Kidney (tissue), 14 donors: Measurements from ENCODE around the gene DAZL. TPM values are rescaled to one million over a fixed set of nuclear protein-coding genes. Genes with fewer than 3 reads are reported as not detected.

Experiments
- DNase-seq, 5 donors: peaks; one replicate each; pipeline ENCODE4 v3.0.0-alpha.2; 2013 to 2020
- FAIRE-seq: peaks from 2 replicates; lab custom pipeline; 2012; peaks lifted over from hg19 to GRCh38; lab: Jason Lieb, UNC
- H3K27ac ChIP-seq, 2 donors: one replicate each; pipeline ENCODE4 v1.7.0; 2013; ENCODE audit warnings: low read depth in 2 of 2, low read length in 2 of 2, inconsistent platforms in 1 of 2
- H3K27me3 ChIP-seq: one replicate; pipeline ENCODE4 v1.7.1; 2013; ENCODE audit warnings: low read length, inconsistent platforms; ENCODE audit not compliant: control insufficient read depth, insufficient read depth
- H3K36me3 ChIP-seq, 3 donors: one replicate each; pipeline versions ENCODE4 v1.7.0 to v1.7.1; 2013; ENCODE audit warnings: low read length in 3 of 3, control low read depth in 1 of 3, inconsistent platforms in 1 of 3; ENCODE audit not compliant: insufficient read depth in 3 of 3, control insufficient read depth in 2 of 3
- H3K4me1 ChIP-seq, 3 donors: one replicate each; pipeline versions ENCODE4 v1.7.0 to v1.7.1; 2013; ENCODE audit warnings: low read length in 3 of 3, inconsistent platforms in 1 of 3, low read depth in 1 of 3; ENCODE audit not compliant: control insufficient read depth in 2 of 3, insufficient read depth in 2 of 3
- H3K4me3 ChIP-seq, 3 donors: one replicate each; pipeline versions ENCODE4 v1.7.0 to v1.8.1; 2013; ENCODE audit warnings: low read length in 3 of 3, control low read depth in 1 of 3, inconsistent platforms in 1 of 3
- H3K9ac ChIP-seq, 3 donors: one replicate each; pipeline versions ENCODE4 v1.7.0 to v1.7.1; 2013; ENCODE audit warnings: low read length in 3 of 3, control low read depth in 1 of 3, inconsistent platforms in 1 of 3
- H3K9me3 ChIP-seq, 3 donors: one replicate each; pipeline versions ENCODE4 v1.7.0 to v1.7.1; 2013; ENCODE audit warnings: low read length in 3 of 3, control low read depth in 1 of 3, inconsistent platforms in 1 of 3; ENCODE audit not compliant: control insufficient read depth in 2 of 3, insufficient read depth in 1 of 3
- intact Hi-C: fragments of 100-400 bp; cut with DNase I; formaldehyde crosslinking; loops from one replicate; pipeline ENCODE4 v1.11.1; 2022
- polyA plus RNA-seq: library from polyadenylated mRNA; stranded (reverse); fragments of 350-450 nt; fragmentation: Illumina TruSeq; extraction: RNeasy Lipid Tissue Mini Kit (QIAGEN cat#74804); gene quantifications from one replicate; pipeline ENCODE4 v1.2.3, GENCODE V29; 2014; ENCODE audit warnings: low read depth, low replicate concordance; ENCODE audit not compliant: insufficient read depth
- total RNA-seq: library from RNA; stranded (reverse); fragmentation: NEBNext Ultra II Directional; extraction: Animal tissue kit (Norgen Biotek cat#: 25700); gene quantifications from one replicate; pipeline ENCODE4 v1.2.1, GENCODE V29; 2021
- TF ChIP-seq, protein P1 (sequence below): IDR thresholded peaks from 3 replicates; pipeline ENCODE4 v1.5.1; 2012; ENCODE audit warnings: mild to moderate bottlenecking, moderate library complexity, borderline replicate concordance; ENCODE audit not compliant: insufficient read depth; ENCODE audit errors: extremely low read depth
- donor health status: control.
- donor health status: control.
- donor health status: control.
- donor health status: control.
- donor health status: control.
- donor health status: DM: yes; HTN: yes; CAD: no.
- donor health status: Normal renal cell carcinoma (clear cell type).

Gene DAZL
- total and polyA plus RNA-seq, 2 donors from 2014 or later, result not detected

DNA sequence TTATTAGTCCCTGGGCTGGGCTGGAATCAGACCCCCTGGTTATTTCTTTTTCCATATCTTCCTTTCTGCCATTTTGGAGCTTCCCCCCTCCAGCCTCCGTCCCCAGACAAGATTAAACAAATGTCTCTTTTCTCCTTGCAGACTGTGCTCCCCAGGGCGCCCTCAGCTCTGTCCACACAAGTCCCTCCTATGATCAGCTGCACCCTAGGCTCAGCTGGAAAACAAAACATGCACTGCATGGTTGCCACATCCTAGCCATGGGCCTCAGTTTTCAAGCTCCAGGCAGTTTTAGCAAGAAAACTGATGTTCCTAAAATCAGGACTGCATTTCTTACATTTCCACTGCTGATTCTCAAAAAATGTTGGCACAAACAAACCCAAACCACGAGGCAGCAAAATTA, 68.2 kb downstream of the DAZL start:
- H3K36me3 ChIP-seq, result no peaks in the 10 kb centered on the region
- no peaks in the 10 kb centered on the region for H3K27me3 ChIP-seq
- TF ChIP-seq, protein P1, sequence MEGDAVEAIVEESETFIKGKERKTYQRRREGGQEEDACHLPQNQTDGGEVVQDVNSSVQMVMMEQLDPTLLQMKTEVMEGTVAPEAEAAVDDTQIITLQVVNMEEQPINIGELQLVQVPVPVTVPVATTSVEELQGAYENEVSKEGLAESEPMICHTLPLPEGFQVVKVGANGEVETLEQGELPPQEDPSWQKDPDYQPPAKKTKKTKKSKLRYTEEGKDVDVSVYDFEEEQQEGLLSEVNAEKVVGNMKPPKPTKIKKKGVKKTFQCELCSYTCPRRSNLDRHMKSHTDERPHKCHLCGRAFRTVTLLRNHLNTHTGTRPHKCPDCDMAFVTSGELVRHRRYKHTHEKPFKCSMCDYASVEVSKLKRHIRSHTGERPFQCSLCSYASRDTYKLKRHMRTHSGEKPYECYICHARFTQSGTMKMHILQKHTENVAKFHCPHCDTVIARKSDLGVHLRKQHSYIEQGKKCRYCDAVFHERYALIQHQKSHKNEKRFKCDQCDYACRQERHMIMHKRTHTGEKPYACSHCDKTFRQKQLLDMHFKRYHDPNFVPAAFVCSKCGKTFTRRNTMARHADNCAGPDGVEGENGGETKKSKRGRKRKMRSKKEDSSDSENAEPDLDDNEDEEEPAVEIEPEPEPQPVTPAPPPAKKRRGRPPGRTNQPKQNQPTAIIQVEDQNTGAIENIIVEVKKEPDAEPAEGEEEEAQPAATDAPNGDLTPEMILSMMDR, result no peak
- intact Hi-C loops, result no loop called here
- DNase-seq, result no peak
- no peak overlapping the region for H3K27ac ChIP-seq
- no peak overlapping the region for H3K9ac ChIP-seq
- H3K9me3 ChIP-seq, result no peaks in the 10 kb centered on the region
- FAIRE-seq, result no peak
- no peaks in the 10 kb centered on the region for H3K4me1 ChIP-seq
- no peak overlapping the region for H3K4me3 ChIP-seq

Other genes with a start within 250 kb of the DAZL start
- 34.1 TPM for gene RFTN1, start 91.7 kb downstream of the DAZL start, total RNA-seq
- gene RFTN1, start 91.7 kb downstream of the DAZL start, polyA plus RNA-seq, result 15.3 TPM